Effector CD8-positive, alpha-beta T cell (primary cell): Measurements from ENCODE around the gene FEM1A.

Experiments
- DNase-seq: peaks from one replicate; lab custom pipeline; 2025; lab: John Stamatoyannopoulos, UW

Gene FEM1A

DNA sequence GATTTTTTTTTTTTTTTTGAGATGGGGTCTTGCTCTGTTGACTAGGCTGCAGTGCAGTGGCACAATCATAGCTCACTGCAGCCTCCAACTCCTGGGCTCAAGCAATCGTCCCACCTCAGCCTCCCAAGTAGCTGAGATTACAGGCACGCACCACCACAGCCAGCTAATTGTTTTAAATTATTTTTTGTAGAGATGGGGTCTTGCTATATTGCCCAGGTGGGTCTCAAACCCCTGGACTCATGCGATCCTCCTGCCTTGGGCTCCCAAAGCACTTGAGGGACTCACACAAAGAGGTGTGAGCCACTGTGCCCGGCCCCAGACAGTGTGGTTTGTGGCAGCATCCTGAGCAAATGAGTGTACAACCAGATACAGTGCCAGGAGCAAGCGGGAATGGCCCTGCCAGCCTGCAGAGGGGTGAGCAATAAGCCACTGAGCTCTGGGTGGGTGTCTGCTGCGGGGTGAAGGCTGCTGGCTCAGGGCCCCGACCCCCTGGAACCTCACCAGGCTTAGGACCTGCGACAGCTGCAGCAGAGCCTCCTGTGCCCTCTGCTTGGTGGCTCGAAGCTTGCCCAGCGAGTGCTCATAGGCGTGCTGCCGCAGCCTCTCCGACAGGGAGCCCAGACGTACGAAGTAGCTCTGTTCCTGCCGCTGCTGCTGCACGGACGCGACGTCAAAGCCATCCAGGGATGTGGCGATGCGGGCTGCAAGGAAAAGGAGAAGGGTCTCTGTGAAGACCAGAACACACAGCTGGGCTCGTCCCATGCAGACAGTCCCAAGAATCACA is 55.8 kb downstream of the FEM1A start:
- no peak for DNase-seq

GRCh38 chr19:4849019-4849418 is 57.5 kb downstream of the FEM1A start:
- DNase-seq = no peak
